HG02840 (cell line): ENCODE data around the gene HRH2.

ENCODE experiments used
- ATAC-seq: cut with Tn5 transposase; IDR thresholded peaks from one replicate; pipeline ENCODE4 v1.9.1; 2021; ENCODE audit warnings: mild to moderate bottlenecking, moderate library complexity, moderate number of reproducible peaks; ENCODE audit not compliant: unreplicated experiment, low FRiP score

HRH2 gene

DNA sequence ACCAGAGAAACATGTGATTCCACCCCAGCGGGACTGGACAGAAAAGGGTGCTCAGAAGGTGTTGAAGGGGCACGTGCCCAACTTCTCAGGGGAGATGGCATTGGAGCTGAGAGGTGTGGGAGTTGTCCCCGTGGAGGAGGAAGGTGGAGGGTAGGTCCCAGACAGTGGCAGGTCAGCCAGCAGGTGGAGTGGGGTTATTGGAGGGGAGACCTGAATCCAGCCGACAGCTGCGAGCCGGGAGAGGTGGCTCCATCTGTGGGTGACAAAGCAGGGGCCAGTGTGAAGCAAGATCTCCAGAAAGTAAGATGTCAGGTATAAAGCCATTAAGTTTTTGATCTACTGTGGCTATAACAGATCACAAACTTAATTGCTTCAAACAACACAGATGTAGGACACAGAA lies 75.1 kb downstream of the HRH2 start:
- no peak for ATAC-seq

- ATAC-seq = no peak
These were observed 76.1 kb downstream of the HRH2 start for GRCh38 chr5:175734016-175734415.

GRCh38 chr5:175734501-175734900 lies 76.6 kb downstream of the HRH2 start:
- ATAC-seq = no peak

- no peak for ATAC-seq
These were observed 77.8 kb downstream of the HRH2 start for GRCh38 chr5:175735701-175736100.

GRCh38 chr5:175736652-175737051 lies 78.8 kb downstream of the HRH2 start:
- no peak for ATAC-seq

DNA sequence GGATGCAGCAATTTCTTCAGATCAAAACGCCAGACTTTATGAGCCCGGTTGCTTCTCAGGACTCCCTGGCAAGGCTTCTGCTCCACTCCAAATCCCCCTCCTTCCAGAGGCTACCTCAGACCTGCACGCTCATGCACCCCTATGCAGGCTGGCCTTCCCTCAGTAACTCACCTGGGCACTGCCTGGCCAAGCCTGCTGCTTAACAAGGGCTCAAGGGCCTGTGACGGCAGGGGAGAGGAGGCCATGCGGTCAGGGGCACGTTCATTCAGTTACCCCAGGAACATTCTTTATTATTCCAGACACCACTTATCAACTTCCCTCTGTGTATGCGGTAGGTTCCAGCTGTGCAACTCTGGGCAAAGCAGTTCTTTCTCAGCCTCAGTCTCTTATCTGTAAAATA lies 79.6 kb downstream of the HRH2 start:
- no peak for ATAC-seq

DNA sequence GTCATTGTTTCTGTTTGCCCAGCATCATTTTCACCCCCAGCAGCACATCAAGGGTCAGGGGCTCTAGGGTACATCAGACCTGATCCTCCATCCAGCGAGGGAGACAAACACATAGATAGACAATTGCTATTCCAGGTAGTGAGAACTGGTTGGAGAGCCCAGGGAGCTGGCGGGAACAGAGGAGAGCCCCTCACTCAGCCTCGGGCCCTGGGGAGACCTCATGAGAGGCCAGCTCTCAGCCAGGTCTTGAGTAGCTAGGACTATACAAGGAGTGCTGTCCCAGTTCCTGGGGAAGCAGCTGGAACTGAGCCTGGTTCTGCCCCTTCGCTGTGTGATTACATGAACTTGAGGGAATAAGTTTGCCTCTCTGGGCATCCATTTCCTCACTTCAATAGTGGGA lies 80.3 kb downstream of the HRH2 start:
- no peak for ATAC-seq

DNA sequence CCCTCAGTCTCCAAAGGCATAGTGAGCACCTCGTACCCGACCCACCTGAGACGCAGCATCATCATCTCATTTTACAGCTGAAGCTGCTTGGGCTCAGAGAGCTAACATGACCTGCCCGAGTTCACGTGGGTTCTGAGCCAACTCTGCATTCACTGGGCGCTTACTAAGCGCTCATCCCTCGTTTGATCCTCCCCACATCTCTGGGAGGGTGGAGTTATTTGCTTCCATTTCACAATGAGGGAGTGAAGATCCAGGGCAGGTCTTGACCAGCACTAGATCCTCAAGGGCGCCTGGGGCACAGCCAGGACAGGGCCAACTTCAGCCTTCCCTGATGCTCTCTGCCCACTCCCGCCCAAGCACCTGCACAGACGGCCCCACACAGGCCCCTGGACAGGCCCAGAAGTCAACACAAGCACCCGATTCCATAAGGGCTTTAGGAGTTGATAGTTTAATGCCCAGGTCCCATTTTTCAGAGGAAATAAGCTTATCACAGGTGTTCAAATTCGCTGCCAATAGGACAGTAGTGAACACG lies 80.8 kb downstream of the HRH2 start:
- ATAC-seq = no peak

- no peak for ATAC-seq
These were observed 82.1 kb downstream of the HRH2 start for GRCh38 chr5:175740014-175740413.

GRCh38 chr5:175741556-175741955 lies 83.7 kb downstream of the HRH2 start:
- ATAC-seq = no peak

GRCh38 chr5:175742290-175742994 lies 84.6 kb downstream of the HRH2 start:
- ATAC-seq = no peak

DNA sequence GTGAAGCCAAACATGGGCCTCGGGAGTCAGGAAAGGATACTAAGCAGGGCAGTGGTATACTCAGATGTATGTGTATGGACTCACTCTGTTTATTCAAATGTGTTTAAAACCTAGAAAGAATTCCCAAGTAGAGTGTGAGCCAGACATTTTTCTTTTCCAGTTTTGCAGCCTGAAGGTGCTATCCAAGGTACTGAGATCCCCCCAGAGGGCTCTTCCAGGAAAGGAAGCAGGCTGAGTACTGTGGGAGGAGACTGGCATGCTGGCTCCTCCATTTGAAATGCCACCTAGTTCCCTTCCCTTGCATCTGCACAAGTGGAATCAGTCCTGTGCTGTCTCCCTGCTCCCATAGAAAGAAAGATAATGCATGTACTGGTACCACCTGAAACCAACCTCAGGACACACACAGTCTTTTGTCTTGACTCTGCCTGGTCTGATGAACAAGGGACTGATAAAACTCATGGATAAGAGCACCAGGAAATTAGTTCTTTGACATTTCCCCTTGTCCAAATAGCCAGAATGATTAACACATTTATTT lies 85.9 kb downstream of the HRH2 start:
- no peak for ATAC-seq

- no peak for ATAC-seq
These were observed 87.3 kb downstream of the HRH2 start for GRCh38 chr5:175745210-175745609.

- ATAC-seq = no peak
These were observed 89.0 kb downstream of the HRH2 start for GRCh38 chr5:175746851-175747250.

DNA sequence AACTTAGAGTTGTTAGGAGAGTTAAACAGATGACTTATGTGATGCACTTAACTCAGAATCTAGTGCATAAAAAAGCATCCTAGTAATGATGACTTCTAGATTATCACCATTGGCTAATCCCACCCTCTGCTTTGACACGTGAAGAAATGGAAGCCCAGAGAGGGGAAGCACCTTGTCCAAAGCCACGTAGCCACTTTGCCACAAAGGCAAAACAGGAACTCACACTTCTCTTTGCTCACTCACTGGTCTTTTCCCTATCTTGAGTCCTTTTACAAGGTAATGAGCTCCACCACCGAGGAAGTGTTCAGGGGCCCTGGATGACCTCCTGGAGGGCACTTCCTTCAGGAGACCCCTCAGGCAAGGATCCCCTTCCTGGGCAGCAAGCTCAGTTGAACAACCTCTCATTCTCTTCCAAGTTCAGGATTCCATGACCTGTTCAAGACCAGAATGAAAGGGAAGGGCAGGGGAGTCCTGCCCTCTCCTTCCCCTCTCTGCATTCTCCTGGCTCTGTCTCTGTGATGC lies 89.7 kb downstream of the HRH2 start:
- no peak for ATAC-seq

DNA sequence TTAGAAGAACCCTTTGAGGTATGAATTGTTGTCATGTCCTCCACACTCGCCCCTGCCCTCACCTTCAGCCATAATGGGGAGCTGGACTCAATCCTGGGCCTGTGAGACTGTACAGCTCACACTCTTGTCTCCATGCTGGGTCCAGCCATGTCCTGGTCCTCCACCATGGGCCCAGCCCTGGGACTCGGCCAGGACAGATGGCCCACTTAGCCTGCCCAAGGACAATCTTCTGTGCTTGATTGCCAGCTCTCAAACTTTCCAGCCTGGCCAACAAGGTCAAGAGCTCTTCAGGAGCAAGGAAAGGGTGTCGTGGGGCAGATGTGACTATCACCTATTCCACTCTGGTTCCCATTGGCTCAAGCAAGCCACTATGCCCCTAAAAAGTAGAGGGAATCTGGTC lies 90.8 kb downstream of the HRH2 start:
- no peak for ATAC-seq

DNA sequence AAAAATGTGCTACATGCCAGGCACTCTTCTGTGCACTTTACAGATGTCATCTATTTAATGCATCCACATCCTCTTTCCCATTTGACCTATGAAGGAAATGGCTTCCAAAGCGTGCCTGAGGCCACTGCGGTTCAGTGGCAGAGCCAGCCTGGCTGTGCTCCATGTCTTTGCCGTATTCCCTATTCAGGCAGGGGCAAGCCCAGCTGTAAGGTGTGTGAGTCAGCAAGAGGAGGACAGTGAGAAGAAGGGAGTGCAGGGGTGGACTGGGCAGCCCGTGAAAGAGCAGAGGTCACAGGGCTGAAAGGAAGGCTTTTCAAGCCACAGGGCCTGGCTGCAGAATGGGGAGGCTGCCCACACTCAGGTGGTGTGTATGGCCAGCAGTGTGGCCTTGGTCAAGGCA lies 91.7 kb downstream of the HRH2 start:
- no peak for ATAC-seq

- ATAC-seq = no peak
These were observed 92.7 kb downstream of the HRH2 start for GRCh38 chr5:175750511-175750931.

GRCh38 chr5:175751369-175751768 lies 93.5 kb downstream of the HRH2 start:
- ATAC-seq = no peak

- no peak for ATAC-seq
These were observed 95.1 kb downstream of the HRH2 start for GRCh38 chr5:175752826-175753535.
